Ovary (tissue), 9 donors: Measurements from ENCODE around the gene PRKCH. TPM values are rescaled to one million over a fixed set of nuclear protein-coding genes. Genes with fewer than 3 reads are reported as not detected.

Source experiments
- DNase-seq, 5 donors: peaks; one replicate each; pipeline ENCODE4 v3.0.0-alpha.2; 2019 to 2020
- H3K27ac ChIP-seq, 2 donors: fragments of 200-600 bp; one replicate each; pipeline versions ENCODE4 v1.5.1 to v1.8.0; 2019 to 2022
- H3K27me3 ChIP-seq: fragments of 200-600 bp; one replicate; pipeline ENCODE4 v1.8.0; 2022
- H3K36me3 ChIP-seq: fragments of 200-600 bp; sonication (generic); one replicate; pipeline ENCODE4 v1.5.1; 2019
- H3K4me1 ChIP-seq: one replicate; pipeline ENCODE4 v1.8.1; 2013; ENCODE audit warnings: mild to moderate bottlenecking, moderate library complexity; ENCODE audit not compliant: insufficient read depth
- H3K4me3 ChIP-seq: fragments of 200-600 bp; sonication (generic); one replicate; pipeline ENCODE4 v1.5.1; 2017
- H3K9me3 ChIP-seq, 2 donors: fragments of 200-600 bp in 1 of 2; sonication (generic) in 1 of 2; one replicate each; pipeline versions ENCODE4 v1.5.1 to v1.8.1; 2013 to 2019; ENCODE audit warnings: mild to moderate bottlenecking in 1 of 2, moderate library complexity in 1 of 2
- EP300 ChIP-seq: sonication (generic); formaldehyde crosslinking; IDR thresholded peaks from one replicate; pipeline ENCODE4 v1.6.1; 2017; ENCODE audit warnings: antibody characterized with exemption
- POLR2A ChIP-seq: fragments of 450-650 bp; IDR thresholded peaks from one replicate; pipeline ENCODE4 v1.6.1; 2017; ENCODE audit warnings: antibody characterized with exemption, mild to moderate bottlenecking, moderate library complexity
- WGBS, 3 donors: extraction: QIAGEN DNeasy Blood & Tissue Kit in 1 of 3; methylation state at CpG; one replicate each; pipeline versions ENCODE4 v1.1.5 to v1.1.7; 2013 to 2017; 5-methylcytosine and 5-hydroxymethylcytosine counted together
- intact Hi-C, 4 donors: fragments of 100-400 bp; cut with DNase I; formaldehyde crosslinking; loops; one replicate each; pipeline versions ENCODE4 v1.11.0 to v1.15.1; 2022 to 2023
- polyA plus RNA-seq, 2 donors: library from polyadenylated mRNA; stranded (reverse); fragments of 200-250 nt in 1 of 2; fragments of 350-450 nt in 1 of 2; fragmentation: Illumina TruSeq in 1 of 2; extraction: RNeasy Lipid Tissue Mini Kit (QIAGEN cat#74804) in 1 of 2; gene quantifications; one replicate each; pipeline ENCODE4 v1.2.3, GENCODE V29; 2013 to 2014
- total RNA-seq, 7 donors: library from RNA; depleted of rRNA in 2 of 7; stranded (reverse); fragments of >200 nt in 2 of 7; fragmentation: NEBNext Ultra II Directional in 3 of 7; extraction: Animal tissue kit (Norgen Biotek cat#: 25700) in 3 of 7; gene quantifications; one replicate each; pipeline versions ENCODE4 v1.1.0 to v1.2.4, GENCODE V29; 2016 to 2023
- TF ChIP-seq, protein P1 (sequence below), 3 donors: fragments of 450-650 bp in 2 of 3; fragments of 200-600 bp in 1 of 3; IDR thresholded peaks; one replicate each; pipeline versions ENCODE4 v1.5.1 to v1.8.0; 2016 to 2022; ENCODE audit warnings: antibody characterized with exemption in 3 of 3, mild to moderate bottlenecking in 1 of 3
- donor health status: DM: no; HTN: no; CAD: no; lungs with moderate emphysema.
- donor health status: DM: no; HTN: no; CAD: no.
- donor health status: Bipolar disorder and iron deficiency.
- donor health status: DM: yes; HTN: yes; CAD: no.
- donor health status: DM: no; HTN: no; CAD: no.
- donor health status: DM: yes; HTN: yes; CAD: no.

Gene PRKCH
- total and polyA plus RNA-seq, 9 donors: 8.4 to 47.6 (median 15.9) TPM

DNA sequence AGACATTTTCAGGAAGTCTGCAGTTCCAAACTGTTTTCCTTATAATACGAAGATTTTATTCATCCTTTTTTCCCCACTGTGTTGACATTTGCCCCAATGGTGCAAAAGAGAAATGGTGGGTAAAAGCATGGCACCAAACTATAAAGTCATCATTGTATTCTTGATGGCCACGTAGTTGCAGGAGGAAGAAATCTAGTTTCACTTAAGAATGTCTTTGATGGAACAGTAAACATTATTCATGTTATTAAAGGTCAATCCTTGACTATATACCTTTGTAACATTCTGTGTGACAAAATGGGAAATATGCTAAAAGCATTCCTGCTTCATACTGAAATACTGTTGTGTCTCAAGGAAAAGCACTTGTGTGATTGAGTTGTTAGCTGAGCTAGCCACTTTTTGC lies 80.1 kb downstream of the PRKCH start:
- H3K27ac ChIP-seq: no peak overlapping the region
- TF ChIP-seq EP300 (no peak), POLR2A (no peak)
- TF ChIP-seq, protein P1, sequence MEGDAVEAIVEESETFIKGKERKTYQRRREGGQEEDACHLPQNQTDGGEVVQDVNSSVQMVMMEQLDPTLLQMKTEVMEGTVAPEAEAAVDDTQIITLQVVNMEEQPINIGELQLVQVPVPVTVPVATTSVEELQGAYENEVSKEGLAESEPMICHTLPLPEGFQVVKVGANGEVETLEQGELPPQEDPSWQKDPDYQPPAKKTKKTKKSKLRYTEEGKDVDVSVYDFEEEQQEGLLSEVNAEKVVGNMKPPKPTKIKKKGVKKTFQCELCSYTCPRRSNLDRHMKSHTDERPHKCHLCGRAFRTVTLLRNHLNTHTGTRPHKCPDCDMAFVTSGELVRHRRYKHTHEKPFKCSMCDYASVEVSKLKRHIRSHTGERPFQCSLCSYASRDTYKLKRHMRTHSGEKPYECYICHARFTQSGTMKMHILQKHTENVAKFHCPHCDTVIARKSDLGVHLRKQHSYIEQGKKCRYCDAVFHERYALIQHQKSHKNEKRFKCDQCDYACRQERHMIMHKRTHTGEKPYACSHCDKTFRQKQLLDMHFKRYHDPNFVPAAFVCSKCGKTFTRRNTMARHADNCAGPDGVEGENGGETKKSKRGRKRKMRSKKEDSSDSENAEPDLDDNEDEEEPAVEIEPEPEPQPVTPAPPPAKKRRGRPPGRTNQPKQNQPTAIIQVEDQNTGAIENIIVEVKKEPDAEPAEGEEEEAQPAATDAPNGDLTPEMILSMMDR (IDR thresholded peaks at IDR 0.05): no peak
- H3K27me3 ChIP-seq: no peaks in the 10 kb centered on the region
- H3K36me3 ChIP-seq: no peaks in the 10 kb centered on the region
- DNase-seq: no peak
- no peak overlapping the region for H3K4me3 ChIP-seq
- intact Hi-C loops: no loop called here
- no peaks in the 10 kb centered on the region for H3K4me1 ChIP-seq
- H3K9me3 ChIP-seq: no peaks in the 10 kb centered on the region
- WGBS, 3 donors: 70 to 84% (median 73%) methylated on average over 2 of the region's 2 CpGs

DNA sequence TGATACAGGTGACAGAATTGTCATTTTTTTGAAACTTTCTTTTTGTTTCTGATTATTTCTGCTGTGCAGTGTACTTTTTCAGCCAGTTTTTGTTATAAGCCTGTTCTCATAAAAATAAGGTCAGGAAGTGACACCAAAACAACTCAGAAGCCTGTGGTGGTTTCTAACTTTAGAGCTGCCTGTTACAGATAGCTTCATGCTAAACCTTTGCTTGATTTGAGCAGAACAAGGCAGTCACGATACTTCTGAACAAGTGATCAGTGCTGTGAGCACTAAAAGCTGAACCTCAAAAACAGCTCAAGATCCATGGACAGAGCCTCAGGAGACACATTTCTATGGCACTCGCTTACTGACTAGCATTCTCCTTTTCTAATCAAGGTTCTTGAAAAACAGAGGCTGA lies 82.0 kb downstream of the PRKCH start:
- no peaks in the 10 kb centered on the region for H3K9me3 ChIP-seq
- intact Hi-C loops: no loop called here
- 34 to 68% (median 47%) methylated on average over 2 of the region's 2 CpGs for WGBS, 3 donors

DNA sequence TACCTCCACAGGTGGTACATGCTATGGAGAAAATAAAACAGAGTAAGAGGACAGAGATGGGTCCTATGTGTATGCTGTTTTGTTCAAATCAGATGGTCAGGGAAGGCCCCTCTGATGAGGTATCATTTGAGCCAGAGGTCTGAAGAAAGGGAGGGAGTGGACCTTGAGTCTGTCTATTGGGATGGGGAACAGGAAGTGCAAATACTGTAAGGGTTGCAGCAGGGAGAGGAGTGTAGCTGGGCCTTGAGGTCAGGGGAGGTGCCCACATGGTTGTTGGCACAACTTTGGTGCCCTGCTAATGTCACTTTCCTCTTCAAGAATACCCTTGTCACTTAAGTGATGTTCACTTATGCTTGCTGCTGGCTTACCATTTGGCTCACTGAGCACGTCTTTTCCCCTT lies 83.3 kb downstream of the PRKCH start:
- no peaks in the 10 kb centered on the region for H3K36me3 ChIP-seq
- no peaks in the 10 kb centered on the region for H3K9me3 ChIP-seq
- H3K4me3 ChIP-seq: no peak overlapping the region
- no peak overlapping the region for H3K27ac ChIP-seq
- no peaks in the 10 kb centered on the region for H3K27me3 ChIP-seq
- no peak for DNase-seq
- 79 to 80% (median 79%) methylated on average over 1 of the region's 1 CpG for WGBS, 3 donors
- H3K4me1 ChIP-seq: no peaks in the 10 kb centered on the region
- intact Hi-C loops: no loop called here
- TF ChIP-seq, protein P1 (IDR thresholded peaks at IDR 0.05): no peak

More for the DNA sequence above, 82.0 kb downstream of the PRKCH start:
- DNase-seq: no peak
- Histone ChIP-seq H3K27ac (no peak overlapping the region), H3K27me3 (no peaks in the 10 kb centered on the region), H3K4me1 (no peaks in the 10 kb centered on the region), H3K36me3 (no peaks in the 10 kb centered on the region), H3K4me3 (no peak overlapping the region)
- TF ChIP-seq, protein P1 (IDR thresholded peaks at IDR 0.05): no peak
- TF ChIP-seq EP300: no peak
- TF ChIP-seq POLR2A: no peak

DNA sequence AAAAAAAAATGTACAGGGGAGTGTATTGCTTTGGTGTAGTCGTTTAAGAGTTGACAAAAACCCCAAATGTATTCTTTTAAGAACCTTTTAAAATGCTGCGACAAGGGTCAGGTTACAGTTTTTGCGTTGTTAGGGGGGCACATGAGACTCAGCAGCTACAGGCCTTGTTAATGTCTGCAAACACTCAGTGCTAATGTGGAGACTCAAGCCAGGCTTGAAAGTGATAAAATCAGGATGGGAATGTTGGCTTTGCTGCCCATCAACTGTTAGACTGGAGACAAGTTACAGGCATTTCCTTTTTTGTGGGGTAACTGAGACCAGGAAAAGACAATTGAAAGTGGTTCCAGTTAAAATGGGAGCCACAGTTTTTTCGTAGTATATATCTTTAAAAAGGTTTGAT lies 84.8 kb downstream of the PRKCH start:
- no peaks in the 10 kb centered on the region for H3K36me3 ChIP-seq
- TF ChIP-seq, protein P1 (IDR thresholded peaks at IDR 0.05): no peak
- no peak for TF ChIP-seq POLR2A
- no peak for TF ChIP-seq EP300
- WGBS, 3 donors: 26 to 41% (median 28%) methylated on average over 4 of the region's 4 CpGs
- intact Hi-C loops: no loop called here
- H3K9me3 ChIP-seq: no peaks in the 10 kb centered on the region
- no peak overlapping the region for H3K4me3 ChIP-seq
- no peak for DNase-seq
- H3K4me1 ChIP-seq: no peaks in the 10 kb centered on the region
- no peaks in the 10 kb centered on the region for H3K27me3 ChIP-seq
- H3K27ac ChIP-seq: no peak overlapping the region

DNA sequence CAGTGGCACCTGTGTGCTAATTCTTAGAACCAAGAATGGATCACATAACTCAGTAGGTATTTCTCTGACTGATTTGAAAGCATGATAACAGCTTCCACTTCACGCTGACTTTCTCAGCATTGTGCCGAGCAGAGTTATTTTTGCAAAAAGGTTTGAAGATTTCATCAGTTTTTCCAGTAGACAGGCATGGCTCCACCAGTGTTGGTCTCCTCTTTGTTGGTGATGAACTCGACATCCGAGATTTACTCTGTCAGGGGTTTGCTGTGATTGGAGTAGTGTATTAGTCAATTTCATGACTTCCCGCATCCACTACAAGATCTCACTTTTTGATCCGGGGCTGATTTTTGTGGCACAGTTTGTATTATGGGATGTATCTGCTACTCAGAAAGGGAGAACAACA lies 85.3 kb downstream of the PRKCH start:
- no peak for DNase-seq
- 54 to 67% (median 59%) methylated on average over 6 of the region's 6 CpGs for WGBS, 3 donors
- Histone ChIP-seq H3K27me3 (no peaks in the 10 kb centered on the region), H3K9me3 (no peaks in the 10 kb centered on the region), H3K4me1 (no peaks in the 10 kb centered on the region), H3K4me3 (no peak overlapping the region), H3K36me3 (no peaks in the 10 kb centered on the region), H3K27ac (no peak overlapping the region)
- no peak for TF ChIP-seq EP300
- TF ChIP-seq POLR2A: no peak
- TF ChIP-seq, protein P1 (IDR thresholded peaks at IDR 0.05): no peak
- intact Hi-C loops: no loop called here
